GM18508 (cell line): ENCODE data around the gene MX2.

Experiments used
- ATAC-seq: cut with Tn5 transposase; IDR thresholded peaks from one replicate; pipeline ENCODE4 v1.9.1; 2021; ENCODE audit warnings: moderate number of reproducible peaks; ENCODE audit not compliant: insufficient read depth, unreplicated experiment

MX2 gene

DNA sequence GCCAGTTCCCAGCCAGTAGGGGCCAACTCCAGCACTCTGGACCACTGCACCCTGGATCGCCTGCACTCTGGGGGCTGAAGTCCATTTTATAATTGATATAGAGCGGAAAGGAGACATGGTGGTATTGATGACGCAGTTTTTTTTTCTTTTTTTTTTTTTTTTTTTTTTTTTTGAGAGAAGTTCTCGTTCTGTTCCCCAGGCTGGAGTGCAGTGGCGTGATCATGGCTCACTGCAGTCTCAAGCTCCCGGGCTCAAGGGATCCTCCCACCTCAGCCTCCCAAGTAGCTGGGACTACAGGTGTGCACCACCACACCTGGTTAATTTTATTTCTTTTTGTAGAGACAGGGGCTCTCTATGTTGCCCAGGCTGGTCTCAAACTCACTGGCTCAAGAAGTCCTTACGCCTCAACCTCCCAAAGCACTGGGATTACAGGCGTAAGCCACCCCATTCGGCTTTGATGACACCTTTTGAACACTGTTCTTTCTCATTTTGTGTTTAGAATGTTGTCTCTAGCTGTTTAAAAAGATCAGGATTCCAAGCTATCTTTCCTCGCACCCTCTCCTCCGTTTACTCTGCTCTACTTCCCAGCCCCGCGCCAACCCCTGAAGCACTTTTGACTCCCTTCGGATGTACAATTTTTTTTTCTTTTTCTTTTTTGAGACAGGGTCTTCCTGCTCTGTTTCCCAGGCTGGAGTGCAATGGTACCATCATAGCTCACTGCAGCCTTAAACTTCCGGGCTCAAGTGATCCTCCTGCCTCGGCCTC is 960 bp downstream of the MX2 start:
- no peak for ATAC-seq

- ATAC-seq: no peak
Observed at GRCh38 chr21:41363370-41364270, 1.8 kb downstream of the MX2 start.

- no peak for ATAC-seq
Observed at GRCh38 chr21:41364308-41364707, 2.5 kb downstream of the MX2 start.

DNA sequence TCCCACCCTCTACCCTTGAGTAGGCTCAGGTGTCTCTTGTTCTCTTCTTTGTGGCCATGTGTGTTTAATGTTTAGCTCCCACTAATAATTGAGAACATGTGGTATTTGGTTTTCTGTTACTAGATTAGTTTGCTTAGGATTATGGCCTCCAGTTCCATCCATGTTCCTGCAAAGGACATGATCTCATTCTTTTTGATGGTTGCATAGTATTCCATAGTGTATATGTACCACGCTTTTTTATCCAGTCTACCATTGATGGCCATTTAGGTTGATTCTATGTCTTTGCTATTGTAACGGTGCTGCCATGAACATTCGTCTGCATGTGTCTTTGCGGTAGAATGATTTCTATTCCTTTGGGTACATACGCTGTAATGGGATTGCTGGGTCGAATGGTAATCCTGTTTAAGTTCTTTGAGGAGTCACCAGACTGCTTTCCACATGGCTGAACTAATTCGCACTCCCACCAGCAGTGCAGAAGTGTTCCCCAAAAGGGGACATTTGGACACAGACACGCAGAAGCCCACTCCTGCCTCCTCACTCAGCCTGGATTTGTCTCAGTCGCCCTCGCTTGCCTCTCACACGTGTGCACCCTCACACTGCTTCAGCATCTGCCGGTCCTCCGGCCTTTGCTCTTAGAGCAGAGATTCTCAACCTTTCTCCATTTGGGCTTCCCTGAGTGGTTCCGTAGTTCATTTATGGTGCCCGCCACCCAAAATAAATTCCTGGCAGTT is 3.7 kb downstream of the MX2 start:
- no peak for ATAC-seq

- ATAC-seq: no peak
Observed at GRCh38 chr21:41366522-41367151, 4.8 kb downstream of the MX2 start.

DNA sequence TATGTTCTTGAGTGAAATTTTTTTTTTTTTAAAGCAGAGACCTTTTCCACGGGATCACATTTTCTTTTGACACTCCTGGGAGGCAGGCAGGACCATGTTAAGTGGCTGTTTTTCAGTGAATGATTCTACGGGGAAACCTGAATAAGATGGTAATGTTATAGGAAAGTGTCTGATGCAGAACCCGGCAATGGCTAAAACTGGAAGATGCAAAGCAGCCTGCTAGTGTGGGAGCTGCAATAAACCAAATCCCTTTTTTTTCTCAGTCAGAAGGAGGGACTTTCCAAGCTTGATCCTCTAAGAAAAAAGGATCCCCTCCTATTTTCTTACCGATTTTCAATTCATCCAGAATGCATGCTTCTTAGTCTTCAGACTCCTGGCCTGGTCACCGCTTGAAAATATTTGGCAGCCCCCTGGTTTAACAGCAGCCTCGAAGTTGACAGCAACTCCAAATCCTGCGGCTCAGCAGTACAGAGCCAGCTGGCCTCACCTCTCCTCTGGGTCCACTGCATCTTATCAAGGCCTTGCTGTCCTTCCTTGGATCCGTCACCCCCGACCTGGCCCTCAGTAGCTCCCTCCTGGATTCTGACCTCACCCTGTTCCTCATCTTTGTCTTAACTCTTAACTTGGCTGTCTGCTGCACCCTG is 5.6 kb downstream of the MX2 start:
- ATAC-seq: no peak

DNA sequence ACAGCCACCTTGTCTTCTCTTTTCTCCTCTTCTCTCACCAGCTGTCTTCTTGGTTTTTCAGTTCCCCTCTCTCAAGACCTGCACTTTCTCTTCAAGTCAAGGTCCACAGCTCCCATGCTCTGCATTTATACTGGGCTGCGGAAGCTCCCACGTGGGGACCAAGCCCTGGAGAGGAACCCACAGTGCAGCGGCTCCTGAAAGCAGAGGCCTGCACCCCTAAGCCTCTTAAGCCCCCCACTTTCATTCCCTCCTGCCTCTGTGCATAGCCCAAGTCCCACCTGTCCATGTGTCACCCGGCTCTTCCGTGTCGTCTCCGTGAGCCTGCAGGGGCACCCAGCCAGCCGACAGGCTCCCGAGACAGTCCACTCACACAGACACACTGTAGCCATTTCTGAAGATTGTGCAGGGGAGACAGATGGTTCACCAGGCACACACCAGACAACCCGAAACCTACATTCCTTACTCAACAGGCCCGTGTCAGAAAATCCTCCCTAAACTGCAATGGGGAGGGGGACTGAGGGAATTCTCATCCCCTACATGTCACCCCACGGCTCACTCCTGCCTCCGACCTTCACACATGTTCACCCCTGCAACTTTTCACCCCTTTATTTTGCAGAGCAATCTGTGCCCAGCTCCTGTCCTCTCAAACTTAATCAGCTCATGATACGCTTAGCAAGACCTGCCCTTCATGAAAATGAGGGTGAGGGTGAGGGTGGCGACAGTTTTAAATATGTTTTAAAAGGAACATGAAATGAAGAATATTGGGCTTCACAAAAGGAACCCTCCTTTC is 6.3 kb downstream of the MX2 start:
- ATAC-seq: no peak

DNA sequence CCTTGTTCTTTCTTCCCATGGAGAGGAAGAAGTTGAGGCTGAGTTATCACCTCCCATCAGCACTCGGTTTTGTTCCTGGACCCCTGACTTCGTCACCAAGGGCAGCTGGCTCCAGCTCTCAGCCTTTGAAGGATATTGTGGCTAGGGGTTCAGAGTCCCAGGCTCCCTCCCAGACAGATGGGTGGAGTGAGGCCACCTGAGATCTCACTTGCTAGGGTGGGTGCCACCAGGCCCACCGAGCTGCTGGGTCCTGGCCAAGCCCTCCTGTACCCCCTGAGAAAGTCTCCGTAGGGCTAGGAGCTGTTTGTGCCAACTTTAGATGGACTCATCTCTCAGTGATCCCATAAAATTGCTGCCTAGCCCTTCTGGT is 6.9 kb downstream of the MX2 start:
- ATAC-seq: no peak

DNA sequence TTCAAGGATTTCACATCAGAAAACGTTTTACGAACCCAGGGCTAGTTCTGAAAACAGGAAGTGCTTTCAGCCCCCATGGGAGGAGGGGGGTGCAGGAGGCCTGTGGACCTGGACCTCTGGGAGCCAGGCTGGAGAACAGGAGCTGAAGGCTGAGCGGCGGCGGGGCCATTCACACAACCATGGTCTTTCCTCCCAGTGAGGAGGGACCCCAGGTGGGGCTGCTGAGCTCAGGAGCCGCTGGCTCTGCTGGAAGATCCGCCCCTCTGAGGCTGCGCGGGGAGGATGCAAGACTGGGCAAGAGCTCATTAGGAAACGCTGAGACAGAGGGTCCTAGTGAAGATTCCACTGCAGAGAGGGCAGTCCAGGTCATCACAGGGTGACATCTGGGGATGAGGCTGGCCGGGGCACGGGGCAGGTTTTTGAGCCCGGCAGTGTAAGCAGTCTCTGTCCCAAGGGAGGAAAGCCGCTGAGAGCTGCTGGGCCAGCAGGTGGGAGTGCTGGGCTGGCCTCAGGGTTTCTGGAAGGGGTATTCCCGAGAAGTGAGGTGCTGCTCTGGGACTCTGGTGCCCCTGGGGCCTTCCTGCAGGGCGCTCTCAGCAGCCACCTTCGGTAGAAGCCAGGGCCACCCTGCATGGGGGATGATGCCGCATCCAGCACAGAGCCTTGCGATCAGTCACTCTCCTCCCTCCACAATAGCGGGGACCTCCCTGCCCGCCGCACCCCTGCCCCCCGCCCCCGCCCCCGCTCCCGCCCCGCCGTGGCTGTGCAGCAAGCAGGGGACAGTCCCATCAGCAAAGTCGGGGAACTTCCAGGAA is 7.5 kb downstream of the MX2 start:
- ATAC-seq: no peak

- no peak for ATAC-seq
Observed at GRCh38 chr21:41369920-41370839, 8.4 kb downstream of the MX2 start.

DNA sequence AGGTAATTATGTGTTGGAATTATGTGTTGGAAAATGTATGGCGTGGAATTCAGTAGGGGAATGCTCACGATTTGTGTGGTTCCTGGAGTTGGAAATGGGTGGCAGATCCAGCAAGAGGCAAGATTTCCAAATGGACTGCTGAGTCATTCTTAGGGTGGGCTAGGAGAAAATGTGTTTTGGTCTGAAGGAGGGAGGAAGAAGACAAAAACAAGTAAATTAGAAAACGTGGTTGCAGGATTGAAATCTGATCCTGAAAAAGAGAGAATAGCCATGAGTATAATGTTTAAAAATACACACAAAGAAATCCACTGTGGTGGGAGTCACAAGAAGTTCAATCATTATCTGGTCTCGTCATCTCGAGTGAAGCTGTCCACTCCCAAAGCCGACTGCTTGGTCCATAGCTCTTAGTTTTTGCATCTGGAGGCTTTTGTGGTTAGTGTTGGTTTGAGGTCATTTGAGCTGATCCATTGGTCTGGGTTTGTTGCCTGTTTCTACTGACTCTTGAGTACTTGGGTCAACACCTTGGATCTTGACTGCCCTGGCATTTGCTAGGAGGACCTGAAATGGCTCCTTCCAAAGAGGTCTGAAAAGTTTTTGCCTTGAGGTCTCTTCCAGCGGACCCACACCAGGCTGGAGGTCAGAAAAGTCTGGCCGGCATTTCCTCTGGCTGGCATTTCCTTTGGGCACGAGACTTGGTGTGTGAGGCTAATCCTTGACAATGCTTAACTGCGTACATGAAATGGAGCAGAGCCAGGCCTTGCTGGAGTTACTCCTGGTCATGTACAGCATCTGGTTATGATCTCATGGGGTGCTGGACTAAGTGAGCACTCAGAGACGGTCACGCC is 9.2 kb downstream of the MX2 start:
- no peak for ATAC-seq

DNA sequence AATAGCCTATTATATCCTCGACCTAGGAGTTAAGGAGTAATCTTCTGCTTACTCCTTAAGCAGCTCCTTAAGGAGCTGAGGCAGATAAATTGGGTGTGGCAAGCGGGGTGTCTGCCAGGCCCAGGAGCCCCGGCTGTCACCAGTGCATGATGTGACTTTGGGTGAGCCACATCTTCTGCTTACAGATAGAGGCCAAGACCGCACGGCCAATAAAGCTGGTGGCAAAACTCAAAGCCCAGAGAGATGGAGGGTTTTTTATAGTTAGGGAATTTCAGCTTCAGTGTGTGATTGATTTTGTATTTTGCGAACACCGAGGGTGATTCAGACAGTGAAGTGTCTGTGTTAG is 9.8 kb downstream of the MX2 start:
- no peak for ATAC-seq

DNA sequence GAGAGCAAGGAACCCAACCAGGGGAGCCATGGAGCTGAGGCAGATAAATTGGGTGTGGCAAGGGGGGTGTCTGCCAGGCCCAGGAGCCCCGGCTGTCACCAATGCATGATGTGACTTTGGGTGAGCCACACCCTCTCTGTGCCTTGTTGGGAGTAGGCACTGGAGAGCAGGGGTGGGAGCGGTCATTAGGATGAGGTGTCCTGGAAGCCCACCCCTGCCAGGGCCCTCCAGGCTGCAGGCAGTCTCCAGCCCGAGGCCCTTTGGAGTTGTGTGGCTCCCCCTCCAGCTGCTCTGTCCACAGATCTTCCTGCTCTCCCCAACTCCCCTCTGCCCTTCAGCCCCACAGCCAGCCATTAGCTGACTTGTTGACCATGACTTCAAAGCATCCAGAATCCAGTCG is 11.4 kb downstream of the MX2 start:
- no peak for ATAC-seq

DNA sequence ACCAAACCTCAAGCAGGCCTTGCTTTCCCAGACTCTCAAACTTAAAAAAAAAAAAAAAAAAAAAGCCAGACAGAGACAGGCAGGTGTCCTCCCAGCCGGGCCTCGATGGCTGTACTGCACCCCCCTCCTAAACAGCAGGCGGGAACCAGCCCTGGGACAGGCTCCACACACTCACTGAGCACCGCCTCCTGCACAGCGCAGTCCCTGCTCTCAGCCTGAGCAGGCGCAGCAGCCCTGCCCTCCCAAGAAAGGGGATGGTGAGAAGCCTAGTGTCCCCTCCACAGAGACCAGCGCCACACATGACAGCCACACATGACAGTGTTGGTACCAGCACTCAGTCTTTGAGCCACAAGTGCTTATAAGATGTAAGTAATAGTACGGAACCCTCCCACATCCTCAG is 11.9 kb downstream of the MX2 start:
- no peak for ATAC-seq

- no peak for ATAC-seq
Observed at GRCh38 chr21:41374177-41374712, 12.4 kb downstream of the MX2 start.

- no peak for ATAC-seq
Observed at GRCh38 chr21:41374867-41375533, 13.2 kb downstream of the MX2 start.
